Smooth muscle cell (in vitro differentiated cells): ENCODE measurements around the gene TST. TPM values are rescaled to one million over a fixed set of nuclear protein-coding genes. Genes with fewer than 3 reads are reported as not detected.
A peak's percentile ranks its signal among the peaks of the same experiment; 100 is the strongest.

Experiments
- DNase-seq: peaks from one replicate; lab custom pipeline; 2025; ENCODE audit not compliant: unreplicated experiment; lab: John Stamatoyannopoulos, UW
- H2AFZ ChIP-seq: fragments of 200-600 bp; sonication (generic); 2 replicates; pipeline ENCODE4 v1.6.0; 2016; ENCODE audit warnings: antibody characterized with exemption, low read depth, mild to moderate bottlenecking
- H3F3A ChIP-seq: fragments of 200-600 bp; sonication (generic); 2 replicates; pipeline ENCODE4 v1.6.0; 2017; ENCODE audit warnings: antibody characterized with exemption, low read depth
- H3K27ac ChIP-seq: fragments of 200-600 bp; sonication (generic); 2 replicates; pipeline ENCODE4 v1.5.1; 2016; ENCODE audit warnings: low read depth, mild to moderate bottlenecking
- H3K27me3 ChIP-seq: fragments of 200-600 bp; sonication (generic); 2 replicates; pipeline ENCODE4 v1.6.1; 2016; ENCODE audit warnings: low read depth, mild to moderate bottlenecking
- H3K36me3 ChIP-seq: fragments of 200-600 bp; sonication (generic); 2 replicates; pipeline ENCODE4 v1.5.1; 2016; ENCODE audit warnings: low read depth
- H3K4me1 ChIP-seq: fragments of 200-600 bp; sonication (generic); 2 replicates; pipeline ENCODE4 v1.5.1; 2016; ENCODE audit warnings: low read depth
- H3K4me2 ChIP-seq: fragments of 200-600 bp; sonication (generic); 2 replicates; pipeline ENCODE4 v1.6.0; 2016; ENCODE audit warnings: mild to moderate bottlenecking
- H3K4me3 ChIP-seq: fragments of 200-600 bp; sonication (generic); 2 replicates; pipeline ENCODE4 v1.5.1; 2016; ENCODE audit warnings: mild to moderate bottlenecking
- H3K79me2 ChIP-seq: fragments of 200-600 bp; sonication (generic); 2 replicates; pipeline ENCODE4 v1.6.0; 2016; ENCODE audit warnings: low read depth, mild to moderate bottlenecking
- H3K9ac ChIP-seq: fragments of 200-600 bp; sonication (generic); 2 replicates; pipeline ENCODE4 v1.6.0; 2016; ENCODE audit warnings: low read depth
- H3K9me3 ChIP-seq: fragments of 200-600 bp; sonication (generic); replicated peaks from 2 replicates; pipeline ENCODE4 v1.5.1; 2016; ENCODE audit warnings: low read depth
- H4K20me1 ChIP-seq: fragments of 200-600 bp; sonication (generic); 2 replicates; pipeline ENCODE4 v1.6.0; 2016; ENCODE audit warnings: low read depth
- WGBS: methylation state at CpG from one replicate; pipeline ENCODE4 v1.1.7; 2016; ENCODE audit warnings: low lambda C conversion rate; 5-methylcytosine and 5-hydroxymethylcytosine counted together
- polyA plus RNA-seq: library from polyadenylated mRNA; unstranded; fragments of >200 nt; fragmentation: Nextera tagmentation; extraction: Ambion mirVana; gene quantifications from 2 replicates; pipeline ENCODE4 v1.2.1, GENCODE V29; 2016
- total RNA-seq: library from RNA; depleted of rRNA; stranded (reverse); fragments of >200 nt; gene quantifications from 2 replicates; pipeline ENCODE4 v1.2.3, GENCODE V29; 2014
- TF ChIP-seq, protein P1 (sequence below): fragments of 200-600 bp; sonication (generic); IDR thresholded peaks from 2 replicates; pipeline ENCODE4 v1.5.1; 2017; ENCODE audit warnings: borderline replicate concordance, mild to moderate bottlenecking, antibody characterized with exemption; ENCODE audit not compliant: insufficient read depth, poor library complexity, severe bottlenecking

TST gene
- total and polyA plus RNA-seq, 2 experiments from 2014 or later = 10.4 to 15.0 TPM

DNA sequence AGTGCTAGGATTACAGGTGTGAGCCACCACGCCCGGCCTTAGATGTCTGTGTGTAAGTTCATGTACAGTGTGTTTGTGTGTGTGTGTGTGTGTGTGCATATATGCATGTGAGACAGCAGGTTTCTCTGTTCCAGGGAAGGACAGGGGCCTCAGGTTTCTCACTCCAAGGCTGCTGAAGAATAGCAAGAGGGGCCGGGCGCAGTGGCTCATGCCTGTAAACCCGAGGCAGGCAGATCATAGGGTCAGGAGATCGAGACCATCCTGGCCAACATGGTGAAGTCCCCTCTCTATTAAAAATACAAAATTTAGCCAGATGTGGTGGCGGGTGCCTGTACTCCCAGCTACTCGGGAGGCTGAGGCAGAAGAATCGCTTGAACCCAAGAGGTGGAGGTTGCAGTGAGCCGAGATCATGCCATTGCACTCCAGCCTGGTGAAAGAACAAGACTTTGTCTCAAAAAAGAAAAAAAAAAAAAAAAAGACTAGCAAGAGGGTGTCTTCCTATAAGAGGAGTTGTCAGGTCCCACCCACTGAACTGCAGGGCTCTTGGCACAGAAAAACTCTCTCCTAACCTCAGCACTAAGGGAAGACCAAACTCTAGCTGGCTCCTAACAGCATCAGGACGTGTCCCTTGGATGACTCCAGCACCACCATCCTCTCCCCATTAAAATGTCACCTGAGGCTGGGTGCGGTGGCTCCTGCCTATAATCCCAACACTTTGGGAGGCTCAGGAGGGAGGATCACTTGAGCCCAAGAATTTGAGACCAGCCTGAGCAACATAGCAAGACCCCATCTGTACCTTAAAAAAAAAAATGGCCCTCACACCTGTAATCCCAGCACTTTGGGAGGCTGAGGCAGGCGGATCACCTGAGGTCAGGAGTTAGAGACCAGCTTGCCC lies 40.0 kb downstream of the TST start:
- Histone ChIP-seq H3K4me2 (no peak overlapping the region), H3K9me3 (no peaks in the 10 kb centered on the region), H2AFZ (no peak overlapping the region), H3K4me3 (no peak overlapping the region), H3K27ac (no peak overlapping the region), H3F3A (no peaks in the 10 kb centered on the region), H3K4me1 (no peaks in the 10 kb centered on the region), H3K9ac (no peak overlapping the region), H3K36me3 (no peaks in the 10 kb centered on the region), H3K27me3 (no peaks in the 10 kb centered on the region), H4K20me1 (no peaks in the 10 kb centered on the region), H3K79me2 (no peaks in the 10 kb centered on the region)
- DNase-seq = no peak
- TF ChIP-seq, protein P1, sequence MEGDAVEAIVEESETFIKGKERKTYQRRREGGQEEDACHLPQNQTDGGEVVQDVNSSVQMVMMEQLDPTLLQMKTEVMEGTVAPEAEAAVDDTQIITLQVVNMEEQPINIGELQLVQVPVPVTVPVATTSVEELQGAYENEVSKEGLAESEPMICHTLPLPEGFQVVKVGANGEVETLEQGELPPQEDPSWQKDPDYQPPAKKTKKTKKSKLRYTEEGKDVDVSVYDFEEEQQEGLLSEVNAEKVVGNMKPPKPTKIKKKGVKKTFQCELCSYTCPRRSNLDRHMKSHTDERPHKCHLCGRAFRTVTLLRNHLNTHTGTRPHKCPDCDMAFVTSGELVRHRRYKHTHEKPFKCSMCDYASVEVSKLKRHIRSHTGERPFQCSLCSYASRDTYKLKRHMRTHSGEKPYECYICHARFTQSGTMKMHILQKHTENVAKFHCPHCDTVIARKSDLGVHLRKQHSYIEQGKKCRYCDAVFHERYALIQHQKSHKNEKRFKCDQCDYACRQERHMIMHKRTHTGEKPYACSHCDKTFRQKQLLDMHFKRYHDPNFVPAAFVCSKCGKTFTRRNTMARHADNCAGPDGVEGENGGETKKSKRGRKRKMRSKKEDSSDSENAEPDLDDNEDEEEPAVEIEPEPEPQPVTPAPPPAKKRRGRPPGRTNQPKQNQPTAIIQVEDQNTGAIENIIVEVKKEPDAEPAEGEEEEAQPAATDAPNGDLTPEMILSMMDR = no peak
- 90% methylated on average over 13 of the region's 13 CpGs for WGBS

DNA sequence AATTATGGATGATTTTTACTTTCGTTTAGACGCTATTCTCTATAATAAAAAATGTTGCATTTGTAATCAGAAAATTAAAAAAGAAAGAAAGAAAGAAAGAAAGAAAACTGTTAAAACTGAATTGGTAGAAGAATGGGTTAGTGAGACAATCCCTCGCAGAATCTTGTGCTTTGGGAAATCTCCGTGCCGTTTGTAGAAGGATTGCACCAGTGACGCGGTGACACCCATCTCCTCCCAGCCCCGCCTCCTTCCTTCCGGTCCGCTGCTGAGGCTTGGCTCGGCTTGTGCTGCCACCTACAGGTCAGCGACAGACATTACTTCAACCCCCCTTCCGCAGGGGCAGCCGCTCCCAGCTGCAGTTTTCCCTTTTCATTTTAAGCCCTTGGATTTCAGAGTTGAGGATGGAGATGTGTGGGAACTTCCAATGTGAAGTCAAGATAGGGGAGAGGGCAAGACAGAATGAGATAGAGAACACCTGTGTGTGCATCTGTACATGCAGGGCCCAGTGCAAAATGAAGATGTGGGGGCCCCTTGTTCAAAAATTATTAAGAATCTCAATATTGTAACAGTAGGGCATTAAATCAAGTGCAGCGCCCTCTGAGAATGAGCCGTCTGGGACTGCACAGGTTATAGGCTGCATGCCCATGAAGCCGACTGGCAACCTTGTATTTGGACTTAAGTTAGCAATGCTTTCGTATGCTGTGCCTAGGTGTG lies 41.1 kb downstream of the TST start:
- Histone ChIP-seq H3K9me3 (no peaks in the 10 kb centered on the region), H3K9ac (no peak overlapping the region), H4K20me1 (no peaks in the 10 kb centered on the region), H3F3A (no peaks in the 10 kb centered on the region), H3K4me1 (no peaks in the 10 kb centered on the region), H3K4me3 (peak overlapping the region; percentile 50), H3K36me3 (no peaks in the 10 kb centered on the region), H3K27me3 (no peaks in the 10 kb centered on the region), H2AFZ (peak overlapping the region; percentile 60), H3K27ac (no peak overlapping the region), H3K79me2 (no peaks in the 10 kb centered on the region), H3K4me2 (peak overlapping the region; percentile 87)
- peak; percentile 64 for DNase-seq
- 19% methylated on average over 18 of the region's 18 CpGs for WGBS
- TF ChIP-seq, protein P1 = peak; percentile 86

DNA sequence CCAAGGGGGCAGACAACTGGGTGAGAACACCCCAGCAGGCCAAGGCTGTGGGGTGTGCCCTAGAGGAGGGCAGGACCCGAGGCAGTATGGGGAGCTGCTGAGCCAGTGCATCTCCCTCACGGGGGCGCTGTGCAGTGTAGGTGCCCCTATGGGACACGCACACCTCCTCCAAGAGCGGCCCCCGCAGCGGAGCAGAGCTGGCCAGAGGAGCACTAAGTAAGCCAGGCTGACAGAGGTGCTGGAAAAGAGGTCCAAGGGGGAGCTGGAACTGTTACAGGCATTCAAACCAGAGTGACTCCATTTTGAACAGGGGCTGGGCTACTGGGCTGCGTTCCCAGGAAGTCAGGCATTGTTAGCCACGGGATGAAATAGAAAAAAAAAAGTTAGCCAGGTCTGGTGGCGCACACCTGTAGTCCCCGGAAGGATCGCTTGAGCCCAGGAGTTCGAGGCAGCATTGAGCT lies 41.8 kb downstream of the TST start:
- Histone ChIP-seq H3F3A (no peaks in the 10 kb centered on the region), H3K9ac (no peak overlapping the region), H3K27ac (no peak overlapping the region), H3K9me3 (no peaks in the 10 kb centered on the region), H3K4me1 (no peaks in the 10 kb centered on the region), H3K4me3 (peak overlapping the region; percentile 50), H3K79me2 (no peaks in the 10 kb centered on the region), H3K4me2 (peak overlapping the region; percentile 87), H3K36me3 (no peaks in the 10 kb centered on the region), H2AFZ (peak overlapping the region; percentile 60), H4K20me1 (no peaks in the 10 kb centered on the region), H3K27me3 (no peaks in the 10 kb centered on the region)
- TF ChIP-seq, protein P1 = peak; percentile 38
- WGBS = 37% methylated on average over 13 of the region's 13 CpGs
- no peak for DNase-seq
